ENCODE measurements around the gene PRCC.
"Not testable (repeated sequence)": the region's sequence is repeated elsewhere in the genome, so short reads cannot be mapped to it uniquely, and the experiment has no call there.

PRCC gene

DNA sequence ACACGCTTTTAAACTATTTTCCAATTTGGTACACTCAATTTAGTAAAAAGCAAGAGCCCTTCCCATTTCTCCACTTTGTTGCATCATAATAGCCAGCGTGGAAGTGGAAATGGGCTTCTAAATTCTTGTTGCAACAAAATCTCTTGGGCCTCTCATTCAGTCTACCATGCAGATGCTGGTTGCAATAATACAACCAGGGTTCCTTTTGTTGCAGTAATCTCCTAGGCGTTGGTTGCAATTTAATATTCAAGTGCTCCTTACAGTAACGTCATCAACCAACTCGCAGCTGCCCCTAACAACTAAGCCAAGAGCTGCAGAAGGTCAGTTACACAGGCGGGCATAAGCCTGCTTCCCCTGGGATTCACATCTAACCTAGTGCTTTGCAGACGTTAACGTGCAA, 13.1 kb upstream of the PRCC start:
- FAIRE-seq (peak; percentile 25), DNase-seq (ENCODE audit: insufficient read length, low spot score) (no peak)
- TF ChIP-seq, protein P1, sequence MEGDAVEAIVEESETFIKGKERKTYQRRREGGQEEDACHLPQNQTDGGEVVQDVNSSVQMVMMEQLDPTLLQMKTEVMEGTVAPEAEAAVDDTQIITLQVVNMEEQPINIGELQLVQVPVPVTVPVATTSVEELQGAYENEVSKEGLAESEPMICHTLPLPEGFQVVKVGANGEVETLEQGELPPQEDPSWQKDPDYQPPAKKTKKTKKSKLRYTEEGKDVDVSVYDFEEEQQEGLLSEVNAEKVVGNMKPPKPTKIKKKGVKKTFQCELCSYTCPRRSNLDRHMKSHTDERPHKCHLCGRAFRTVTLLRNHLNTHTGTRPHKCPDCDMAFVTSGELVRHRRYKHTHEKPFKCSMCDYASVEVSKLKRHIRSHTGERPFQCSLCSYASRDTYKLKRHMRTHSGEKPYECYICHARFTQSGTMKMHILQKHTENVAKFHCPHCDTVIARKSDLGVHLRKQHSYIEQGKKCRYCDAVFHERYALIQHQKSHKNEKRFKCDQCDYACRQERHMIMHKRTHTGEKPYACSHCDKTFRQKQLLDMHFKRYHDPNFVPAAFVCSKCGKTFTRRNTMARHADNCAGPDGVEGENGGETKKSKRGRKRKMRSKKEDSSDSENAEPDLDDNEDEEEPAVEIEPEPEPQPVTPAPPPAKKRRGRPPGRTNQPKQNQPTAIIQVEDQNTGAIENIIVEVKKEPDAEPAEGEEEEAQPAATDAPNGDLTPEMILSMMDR (IDR thresholded peaks at IDR 0.05; ENCODE audit: insufficient read depth, missing control alignments), result no peak

DNA sequence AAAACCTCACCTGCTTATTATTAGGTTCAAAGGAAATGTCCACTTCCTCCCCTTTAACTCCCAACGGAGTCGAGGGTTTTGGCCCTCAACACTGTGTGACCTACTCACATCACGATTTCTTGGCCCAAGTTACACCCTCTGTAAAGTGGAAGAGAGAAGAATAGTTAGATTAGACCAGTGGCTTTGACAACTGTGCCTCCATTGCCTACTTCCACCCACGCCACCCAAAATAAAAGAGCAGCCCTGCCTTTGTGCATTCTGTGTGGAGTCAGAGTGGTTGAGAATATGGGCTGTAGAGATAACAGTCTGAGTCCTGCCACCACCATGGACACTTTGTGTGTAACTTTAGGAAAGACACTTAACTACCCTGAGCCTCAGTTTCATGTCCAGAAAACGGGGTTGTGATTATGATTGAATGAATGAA, 11.8 kb upstream of the PRCC start:
- TF ChIP-seq, protein P1 (IDR thresholded peaks at IDR 0.05; ENCODE audit: insufficient read depth, missing control alignments), result no peak
- FAIRE-seq (no peak), DNase-seq (ENCODE audit: insufficient read length, low spot score) (no peak)

DNA sequence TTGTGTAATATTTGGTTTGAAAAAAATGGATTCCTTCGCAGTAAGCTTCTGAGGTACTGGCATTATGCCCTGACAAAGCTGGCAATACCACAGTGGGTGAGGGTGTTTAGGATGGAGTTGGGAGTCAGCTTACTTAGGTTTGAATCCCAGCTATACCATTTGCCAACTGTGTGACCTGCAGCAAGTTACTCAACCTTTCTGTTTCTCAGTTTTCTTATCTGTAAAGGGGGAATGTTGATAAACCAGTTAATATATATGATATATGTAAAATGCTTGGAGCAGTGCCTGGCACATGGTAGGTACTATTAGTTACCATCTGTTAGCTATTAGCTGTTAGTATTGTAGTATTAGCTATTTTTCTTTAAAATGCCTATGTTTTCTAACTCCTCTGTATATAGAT, 11.0 kb upstream of the PRCC start:
- FAIRE-seq, result no peak
- TF ChIP-seq, protein P1 (IDR thresholded peaks at IDR 0.05; ENCODE audit: insufficient read depth, missing control alignments), result no peak
- DNase-seq (ENCODE audit: insufficient read length, low spot score), result no peak

DNA sequence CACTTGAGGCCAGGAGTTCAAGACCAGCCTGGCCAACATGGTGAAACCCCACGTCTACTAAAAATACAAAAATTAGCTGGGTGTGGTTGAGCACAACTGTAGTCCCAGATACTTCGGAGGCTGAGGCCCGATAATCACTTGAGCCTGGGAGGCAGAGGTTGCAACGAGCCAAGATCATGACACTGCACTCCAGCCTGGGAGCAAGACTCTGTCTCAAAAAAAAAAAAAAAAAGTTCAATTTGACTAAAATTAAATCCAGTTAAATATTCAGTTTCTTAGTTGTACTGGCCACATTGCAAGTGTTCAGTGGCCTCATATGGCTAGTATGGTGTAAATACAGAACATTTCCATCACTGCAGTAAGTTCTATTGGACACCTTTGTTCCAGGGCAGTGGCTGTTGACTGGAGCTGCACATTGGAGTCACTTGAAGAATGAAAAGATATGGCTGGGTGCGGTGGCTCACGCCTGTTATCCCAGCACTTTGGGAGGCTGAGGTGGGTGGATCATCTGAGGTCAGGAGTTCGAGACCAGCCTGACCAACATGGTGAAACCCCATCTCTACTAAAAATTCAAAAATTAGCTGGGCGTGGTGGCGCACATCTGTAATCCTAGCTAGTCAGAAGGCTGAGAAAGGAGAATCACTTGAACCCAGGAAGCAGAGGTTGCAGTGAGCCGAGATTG, 9.6 kb upstream of the PRCC start:
- not testable (repeated sequence) for FAIRE-seq

DNA sequence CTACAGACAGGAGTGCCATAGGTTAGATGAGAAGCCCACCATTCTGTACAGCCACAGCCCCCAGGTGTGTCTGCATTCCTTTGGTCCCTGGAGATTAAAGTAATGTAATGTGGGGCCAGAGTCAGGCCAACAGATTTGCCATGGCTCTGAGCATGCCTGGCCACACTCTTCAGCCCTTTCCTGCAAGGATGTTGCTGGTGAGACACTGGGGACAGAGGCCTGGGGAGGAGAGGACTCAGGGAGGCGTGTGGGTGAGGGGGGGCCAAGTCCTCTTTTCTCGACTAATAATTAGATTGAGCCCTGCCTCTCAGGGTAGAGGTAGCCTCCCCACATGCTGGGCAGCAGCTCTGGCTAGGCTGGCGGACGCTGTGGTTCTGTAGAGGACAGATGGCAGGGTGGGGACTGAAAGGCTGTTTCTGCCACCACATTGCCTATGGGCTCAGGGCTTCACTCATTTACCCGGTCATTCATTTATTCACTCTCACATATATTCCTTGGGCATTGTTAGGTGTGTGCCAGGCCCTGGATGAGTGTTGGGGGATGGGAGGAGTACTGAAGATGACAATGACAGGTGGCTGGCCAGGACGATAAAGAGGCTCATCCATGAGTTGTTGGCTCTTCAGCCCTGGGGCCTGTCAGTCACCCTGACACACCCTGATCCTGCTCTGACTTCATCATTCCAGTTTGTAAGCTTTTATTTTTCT, 7.1 kb upstream of the PRCC start:
- DNase-seq (ENCODE audit: insufficient read length, low spot score) (no peak), FAIRE-seq (no peak)
- TF ChIP-seq, protein P1 (IDR thresholded peaks at IDR 0.05; ENCODE audit: insufficient read depth, missing control alignments), result no peak

More for the DNA sequence above, 9.6 kb upstream of the PRCC start:
- not testable (repeated sequence) for DNase-seq (ENCODE audit: insufficient read length, low spot score)

DNA sequence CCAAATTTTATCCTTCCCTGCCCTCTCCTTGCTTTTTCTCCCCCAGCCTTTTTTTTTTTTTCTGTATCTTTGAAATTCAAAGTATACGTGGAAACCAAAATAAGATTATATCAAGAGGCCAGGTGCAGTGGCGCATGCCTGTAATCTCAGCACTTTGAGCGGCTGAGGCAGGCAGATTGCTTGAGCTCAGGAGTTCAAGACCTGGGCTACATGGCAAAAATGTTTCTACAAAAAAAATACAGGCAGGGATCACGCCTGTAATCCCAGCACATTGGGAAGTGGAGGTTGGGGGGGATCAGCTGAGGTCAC, 6.6 kb upstream of the PRCC start:
- FAIRE-seq (no peak), DNase-seq (ENCODE audit: insufficient read length, low spot score) (no peak)
- TF ChIP-seq, protein P1 (IDR thresholded peaks at IDR 0.05; ENCODE audit: insufficient read depth, missing control alignments), result no peak

DNA sequence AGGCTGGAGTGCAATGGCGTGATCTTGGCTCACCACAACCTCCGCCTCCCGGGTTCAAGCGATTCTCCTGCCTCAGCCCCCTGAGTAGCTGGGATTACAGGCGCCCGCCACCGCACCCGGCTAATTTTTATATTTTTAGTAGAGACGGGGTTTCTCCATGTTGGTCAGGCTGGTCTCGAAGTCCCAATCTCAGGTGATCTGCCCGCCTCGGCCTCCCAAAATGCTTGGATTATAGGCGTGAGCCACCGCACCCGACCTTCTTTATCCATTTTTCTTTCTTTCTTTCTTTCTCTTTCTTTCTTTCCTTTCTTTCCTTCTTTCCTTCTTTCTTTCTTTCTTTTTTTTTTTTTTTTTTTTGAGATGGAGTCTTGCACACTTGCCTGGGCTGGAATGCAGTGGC, 2.2 kb upstream of the PRCC start:
- FAIRE-seq, result not testable (repeated sequence)

DNA sequence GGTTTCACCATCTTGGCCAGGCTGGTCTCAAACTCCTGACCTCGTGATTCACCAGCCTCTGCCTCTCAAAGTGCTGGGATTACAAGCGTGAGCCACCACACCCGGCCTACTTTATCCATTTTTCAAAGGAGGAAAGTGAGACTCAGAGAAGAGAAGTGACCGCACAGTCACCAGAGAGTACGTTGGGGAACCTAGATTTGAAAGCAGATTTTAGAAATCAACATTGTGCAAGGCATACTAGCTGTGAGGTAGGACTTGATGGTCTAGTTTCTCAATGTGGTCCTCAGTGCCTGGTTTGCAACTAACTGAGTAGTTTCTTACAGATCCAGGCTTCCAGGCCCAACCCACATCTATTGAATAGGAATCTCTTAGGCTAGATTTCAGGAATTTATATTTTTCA, 1.7 kb upstream of the PRCC start:
- no peak for FAIRE-seq

More for the DNA sequence above, 2.2 kb upstream of the PRCC start:
- DNase-seq (ENCODE audit: insufficient read length, low spot score), result not testable (repeated sequence)

More for the DNA sequence above, 1.7 kb upstream of the PRCC start:
- TF ChIP-seq, protein P1 (IDR thresholded peaks at IDR 0.05; ENCODE audit: insufficient read depth, missing control alignments), result no peak
- no peak for DNase-seq (ENCODE audit: insufficient read length, low spot score)

All from D721Med (cell line).